Rectal smooth muscle tissue (tissue), 1 donor: ENCODE measurements around the gene SELENOV.
A peak's percentile ranks its signal among the peaks of the same experiment; 100 is the strongest.

Experiments
- H3K27ac ChIP-seq: one replicate; pipeline ENCODE4 v1.7.0; 2013; ENCODE audit warnings: low read depth, low read length, inconsistent platforms
- H3K27me3 ChIP-seq: one replicate; pipeline ENCODE4 v1.7.0; 2013; ENCODE audit warnings: low read length; ENCODE audit not compliant: control insufficient read depth, insufficient read depth
- H3K36me3 ChIP-seq: one replicate; pipeline ENCODE4 v1.7.0; 2013; ENCODE audit warnings: low read length; ENCODE audit not compliant: control insufficient read depth, insufficient read depth
- H3K4me1 ChIP-seq: one replicate; pipeline ENCODE4 v1.7.0; 2013; ENCODE audit warnings: low read length; ENCODE audit not compliant: control insufficient read depth, insufficient read depth
- H3K4me3 ChIP-seq: one replicate; pipeline ENCODE4 v1.7.0; 2013; ENCODE audit warnings: low read length
- H3K9ac ChIP-seq: one replicate; pipeline ENCODE4 v1.7.0; 2013; ENCODE audit warnings: low read length

SELENOV gene

DNA sequence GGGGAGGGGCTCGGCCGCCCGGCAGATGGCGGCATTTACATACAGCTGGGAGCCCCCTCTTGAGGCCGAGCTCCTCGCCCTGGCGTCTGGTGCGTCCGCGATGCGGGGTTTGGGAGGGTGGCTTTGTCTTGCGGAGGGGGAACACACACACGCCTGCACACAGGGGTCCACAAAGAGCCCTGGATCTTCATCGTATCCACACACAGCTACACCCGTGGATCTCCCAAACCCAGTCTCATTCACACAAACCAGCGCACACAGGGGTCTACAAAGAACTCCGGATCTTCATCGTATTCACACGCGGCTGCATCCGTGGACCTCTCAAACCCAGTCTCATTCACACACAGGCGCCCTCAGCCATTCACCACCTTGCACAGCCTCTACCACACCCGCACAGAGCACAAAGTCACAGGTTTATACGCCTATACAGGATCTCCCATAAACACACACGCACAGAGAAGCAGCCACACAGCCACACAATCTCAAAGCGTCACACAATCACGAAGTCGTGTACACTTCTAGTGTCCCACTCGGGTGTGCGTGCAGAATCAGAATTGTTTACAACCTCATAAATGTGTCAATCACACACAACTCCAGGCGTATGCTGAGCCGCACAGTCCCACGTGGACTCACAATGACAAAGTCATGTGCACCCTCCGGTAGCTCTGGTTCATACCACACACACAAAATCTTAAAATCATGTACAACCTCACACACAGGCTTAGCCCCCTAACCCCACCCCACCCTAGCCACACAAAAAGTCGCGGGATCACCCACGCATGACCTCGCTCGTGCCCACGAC lies 16.7 kb upstream of the SELENOV start:
- no peak overlapping the region for H3K27ac ChIP-seq
- H3K4me3 ChIP-seq: peak overlapping the region; percentile 33
- H3K27me3 ChIP-seq: peaks cover 14% of the 10 kb centered on the region
- H3K4me1 ChIP-seq: no peaks in the 10 kb centered on the region
- H3K9ac ChIP-seq: no peak overlapping the region
- H3K36me3 ChIP-seq: no peaks in the 10 kb centered on the region

DNA sequence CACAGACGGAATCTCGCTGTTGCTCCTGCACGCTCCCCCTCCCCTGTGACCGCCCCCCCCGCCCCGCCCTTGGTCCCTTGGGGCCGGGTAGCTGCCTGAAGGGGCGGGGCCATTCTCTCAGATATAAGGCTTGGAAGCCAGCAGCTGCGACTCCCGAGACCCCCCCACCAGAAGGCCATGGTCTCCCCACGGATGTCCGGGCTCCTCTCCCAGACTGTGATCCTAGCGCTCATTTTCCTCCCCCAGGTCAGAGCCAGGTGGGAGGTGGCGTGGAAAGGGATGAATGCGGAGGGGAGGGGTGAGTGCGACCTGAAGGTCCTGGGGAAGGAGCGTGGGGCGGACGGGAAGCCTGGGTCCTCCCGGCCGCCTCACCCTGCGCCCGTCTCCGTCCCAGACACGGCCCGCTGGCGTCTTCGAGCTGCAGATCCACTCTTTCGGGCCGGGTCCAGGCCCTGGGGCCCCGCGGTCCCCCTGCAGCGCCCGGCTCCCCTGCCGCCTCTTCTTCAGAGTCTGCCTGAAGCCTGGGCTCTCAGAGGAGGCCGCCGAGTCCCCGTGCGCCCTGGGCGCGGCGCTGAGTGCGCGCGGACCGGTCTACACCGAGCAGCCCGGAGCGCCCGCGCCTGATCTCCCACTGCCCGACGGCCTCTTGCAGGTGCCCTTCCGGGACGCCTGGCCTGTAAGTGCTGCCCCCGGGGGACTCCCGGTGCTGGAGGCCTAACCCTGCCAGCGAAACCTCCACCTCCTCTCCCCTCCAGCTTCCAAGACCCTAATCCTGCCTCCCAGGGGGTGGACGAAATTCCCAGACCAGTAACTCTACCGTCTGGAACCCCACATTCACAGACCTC lies 15.9 kb upstream of the SELENOV start, which contains the start of gene DLL3:
DLL3 (plus strand) TSS at position 150 of the 845 bp plus-strand sequence; CDS start at position 178, 28 bp downstream.
- no peak within 1 kb of the TSS for H3K9ac ChIP-seq
- H3K4me3 ChIP-seq: peak within 1 kb of the TSS; percentile 33
- H3K36me3 ChIP-seq: no peaks in the 10 kb centered on the region
- H3K4me1 ChIP-seq: no peaks in the 10 kb centered on the region
- H3K27me3 ChIP-seq: peaks cover 19% of the 10 kb centered on the region
- H3K27ac ChIP-seq: no peak within 1 kb of the TSS

DNA sequence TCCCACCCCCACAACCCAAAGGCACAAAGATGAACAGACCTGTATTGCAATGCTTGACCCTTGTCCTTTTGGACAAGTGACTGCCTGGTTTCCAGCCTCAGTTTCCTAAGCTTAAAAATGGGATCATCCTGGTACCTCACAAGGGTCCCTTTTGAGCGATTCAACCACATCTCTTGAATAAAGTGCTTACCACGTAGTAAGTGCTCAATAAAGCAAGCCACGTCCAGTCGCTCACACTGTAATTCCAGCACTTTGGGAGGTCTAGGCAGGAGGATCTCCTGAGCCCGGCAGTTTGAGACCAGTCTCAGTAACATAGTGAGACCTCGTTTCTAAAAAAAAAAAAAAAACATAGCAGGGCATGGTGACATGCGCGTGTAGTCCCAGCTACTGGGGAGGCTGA lies 15.0 kb upstream of the SELENOV start:
- H3K27ac ChIP-seq: no peak overlapping the region
- H3K9ac ChIP-seq: no peak overlapping the region
- H3K4me1 ChIP-seq: no peaks in the 10 kb centered on the region
- H3K4me3 ChIP-seq: no peak overlapping the region
- H3K27me3 ChIP-seq: peaks cover 25% of the 10 kb centered on the region
- H3K36me3 ChIP-seq: no peaks in the 10 kb centered on the region

DNA sequence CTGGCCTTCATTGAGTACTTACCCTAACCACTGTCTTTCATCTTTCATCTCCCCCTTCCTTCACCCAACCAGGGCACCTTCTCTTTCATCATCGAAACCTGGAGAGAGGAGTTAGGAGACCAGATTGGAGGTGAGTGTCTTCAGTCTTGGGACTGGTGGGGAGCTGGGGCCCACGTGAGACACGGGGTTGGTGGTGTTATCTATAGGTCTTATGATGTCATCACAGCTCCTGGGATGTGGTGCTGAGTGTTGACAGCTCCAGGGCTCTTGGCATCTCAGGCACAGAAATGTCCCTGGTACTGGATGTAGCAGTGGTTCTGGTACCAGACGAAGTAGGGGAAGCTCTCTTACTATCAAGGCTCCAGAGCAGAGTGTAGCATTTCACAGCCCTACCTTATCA lies 14.4 kb upstream of the SELENOV start:
- Histone ChIP-seq H3K27me3 (peaks cover 27% of the 10 kb centered on the region), H3K27ac (no peak overlapping the region), H3K9ac (no peak overlapping the region), H3K4me1 (no peaks in the 10 kb centered on the region), H3K36me3 (no peaks in the 10 kb centered on the region), H3K4me3 (no peak overlapping the region)

DNA sequence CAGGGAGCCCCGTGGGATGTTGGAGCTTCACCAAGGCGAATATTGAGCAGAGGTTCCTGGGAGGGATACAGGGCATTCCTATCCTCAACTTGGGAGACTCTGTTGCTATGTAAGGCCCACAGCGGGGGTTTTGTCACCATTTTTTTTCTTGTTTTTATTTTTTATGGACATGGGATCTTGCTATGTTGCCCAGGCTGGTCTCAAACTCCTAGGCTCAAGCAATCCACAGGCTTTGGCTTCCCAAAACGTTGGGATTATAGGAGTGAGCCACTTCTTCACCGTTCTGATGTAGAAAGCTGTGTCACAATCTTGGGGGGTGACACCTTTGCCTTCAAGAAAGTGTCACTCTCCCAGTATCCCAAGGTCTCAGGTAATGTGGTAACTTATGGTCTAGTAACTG lies 13.6 kb upstream of the SELENOV start:
- H3K4me3 ChIP-seq: no peak overlapping the region
- no peak overlapping the region for H3K9ac ChIP-seq
- peaks cover 29% of the 10 kb centered on the region for H3K27me3 ChIP-seq
- H3K36me3 ChIP-seq: no peaks in the 10 kb centered on the region
- no peaks in the 10 kb centered on the region for H3K4me1 ChIP-seq
- no peak overlapping the region for H3K27ac ChIP-seq

DNA sequence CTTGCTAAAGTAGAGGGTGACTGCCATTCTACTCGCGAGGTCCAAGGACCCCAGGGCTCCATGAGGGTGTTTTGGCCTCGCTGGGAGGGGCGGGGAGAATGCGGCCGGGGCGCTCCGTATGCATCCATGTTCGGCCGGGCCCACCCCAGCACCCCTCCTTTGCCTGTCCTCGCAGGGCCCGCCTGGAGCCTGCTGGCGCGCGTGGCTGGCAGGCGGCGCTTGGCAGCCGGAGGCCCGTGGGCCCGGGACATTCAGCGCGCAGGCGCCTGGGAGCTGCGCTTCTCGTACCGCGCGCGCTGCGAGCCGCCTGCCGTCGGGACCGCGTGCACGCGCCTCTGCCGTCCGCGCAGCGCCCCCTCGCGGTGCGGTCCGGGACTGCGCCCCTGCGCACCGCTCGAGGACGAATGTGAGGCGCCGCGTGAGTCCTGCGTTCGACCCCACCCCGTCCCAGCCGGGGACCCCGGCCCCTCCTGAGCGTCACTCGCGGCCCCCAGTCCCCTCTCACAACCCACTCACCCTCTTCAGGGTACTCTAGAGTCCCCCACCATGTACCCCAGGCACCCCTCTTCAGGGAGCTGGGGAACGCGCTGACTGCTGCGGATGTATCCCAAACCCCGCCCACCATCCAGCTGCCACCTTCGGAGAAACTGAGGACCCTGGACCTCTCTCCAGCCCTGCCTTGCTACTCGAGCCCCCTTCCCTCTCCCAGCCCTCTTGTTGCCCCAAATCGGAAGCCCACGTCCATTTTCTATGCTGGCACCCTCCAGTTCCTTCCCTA lies 12.1 kb upstream of the SELENOV start:
- Histone ChIP-seq H3K4me1 (no peaks in the 10 kb centered on the region), H3K36me3 (no peaks in the 10 kb centered on the region), H3K27ac (no peak overlapping the region), H3K27me3 (peaks cover 36% of the 10 kb centered on the region), H3K9ac (no peak overlapping the region), H3K4me3 (no peak overlapping the region)

DNA sequence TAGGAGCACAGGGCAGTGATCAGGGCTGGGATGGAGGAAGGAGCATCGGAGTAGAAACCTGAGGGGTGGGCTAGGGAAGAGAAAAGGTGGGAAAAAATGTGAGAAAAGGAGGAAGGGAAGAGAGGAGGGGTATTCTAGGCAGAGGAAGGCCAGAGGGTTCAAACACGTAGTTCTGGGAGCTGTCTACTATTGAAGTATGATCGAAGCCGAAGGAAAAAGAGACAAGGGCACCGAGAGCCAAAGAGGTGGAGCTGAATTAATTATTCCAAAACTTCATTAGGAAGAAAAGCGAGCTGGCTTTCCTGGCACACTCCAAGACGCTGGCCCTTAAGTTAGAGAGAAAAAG lies 8.4 kb upstream of the SELENOV start:
- Histone ChIP-seq H3K9ac (no peak overlapping the region), H3K27ac (no peak overlapping the region), H3K36me3 (no peaks in the 10 kb centered on the region), H3K4me3 (no peak overlapping the region), H3K27me3 (peaks cover 33% of the 10 kb centered on the region), H3K4me1 (no peaks in the 10 kb centered on the region)

DNA sequence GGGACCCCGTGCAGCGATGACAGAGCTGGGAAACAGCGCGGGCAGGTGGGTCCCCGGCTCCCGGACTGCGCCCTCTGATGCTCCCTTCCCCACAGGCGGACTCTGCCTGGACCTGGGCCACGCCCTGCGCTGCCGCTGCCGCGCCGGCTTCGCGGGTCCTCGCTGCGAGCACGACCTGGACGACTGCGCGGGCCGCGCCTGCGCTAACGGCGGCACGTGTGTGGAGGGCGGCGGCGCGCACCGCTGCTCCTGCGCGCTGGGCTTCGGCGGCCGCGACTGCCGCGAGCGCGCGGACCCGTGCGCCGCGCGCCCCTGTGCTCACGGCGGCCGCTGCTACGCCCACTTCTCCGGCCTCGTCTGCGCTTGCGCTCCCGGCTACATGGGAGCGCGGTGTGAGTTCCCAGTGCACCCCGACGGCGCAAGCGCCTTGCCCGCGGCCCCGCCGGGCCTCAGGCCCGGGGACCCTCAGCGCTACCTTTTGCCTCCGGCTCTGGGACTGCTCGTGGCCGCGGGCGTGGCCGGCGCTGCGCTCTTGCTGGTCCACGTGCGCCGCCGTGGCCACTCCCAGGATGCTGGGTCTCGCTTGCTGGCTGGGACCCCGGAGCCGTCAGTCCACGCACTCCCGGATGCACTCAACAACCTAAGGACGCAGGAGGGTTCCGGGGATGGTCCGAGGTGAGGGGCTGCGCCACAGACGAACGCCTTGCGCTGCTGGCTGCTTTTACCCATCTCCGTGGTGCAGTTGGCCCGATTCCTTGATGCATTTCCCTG lies 7.8 kb upstream of the SELENOV start:
- Histone ChIP-seq H3K27me3 (peaks cover 33% of the 10 kb centered on the region), H3K9ac (no peak overlapping the region), H3K36me3 (no peaks in the 10 kb centered on the region), H3K4me3 (peak overlapping the region; percentile 55), H3K27ac (no peak overlapping the region), H3K4me1 (no peaks in the 10 kb centered on the region)

DNA sequence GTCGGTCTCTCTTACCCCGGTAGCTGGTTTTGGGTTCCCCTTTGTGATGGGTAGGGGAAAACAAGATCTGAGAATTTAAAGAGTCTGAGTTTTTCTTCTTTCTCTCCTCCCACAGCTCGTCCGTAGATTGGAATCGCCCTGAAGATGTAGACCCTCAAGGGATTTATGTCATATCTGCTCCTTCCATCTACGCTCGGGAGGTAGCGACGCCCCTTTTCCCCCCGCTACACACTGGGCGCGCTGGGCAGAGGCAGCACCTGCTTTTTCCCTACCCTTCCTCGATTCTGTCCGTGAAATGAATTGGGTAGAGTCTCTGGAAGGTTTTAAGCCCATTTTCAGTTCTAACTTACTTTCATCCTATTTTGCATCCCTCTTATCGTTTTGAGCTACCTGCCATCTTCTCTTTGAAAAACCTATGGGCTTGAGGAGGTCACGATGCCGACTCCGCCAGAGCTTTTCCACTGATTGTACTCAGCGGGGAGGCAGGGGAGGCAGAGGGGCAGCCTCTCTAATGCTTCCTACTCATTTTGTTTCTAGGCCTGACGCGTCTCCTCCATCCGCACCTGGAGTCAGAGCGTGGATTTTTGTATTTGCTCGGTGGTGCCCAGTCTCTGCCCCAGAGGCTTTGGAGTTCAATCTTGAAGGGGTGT lies 7.1 kb upstream of the SELENOV start:
- Histone ChIP-seq H3K36me3 (no peaks in the 10 kb centered on the region), H3K4me3 (peak overlapping the region; percentile 55), H3K27me3 (peaks cover 33% of the 10 kb centered on the region), H3K9ac (no peak overlapping the region), H3K27ac (no peak overlapping the region), H3K4me1 (no peaks in the 10 kb centered on the region)

DNA sequence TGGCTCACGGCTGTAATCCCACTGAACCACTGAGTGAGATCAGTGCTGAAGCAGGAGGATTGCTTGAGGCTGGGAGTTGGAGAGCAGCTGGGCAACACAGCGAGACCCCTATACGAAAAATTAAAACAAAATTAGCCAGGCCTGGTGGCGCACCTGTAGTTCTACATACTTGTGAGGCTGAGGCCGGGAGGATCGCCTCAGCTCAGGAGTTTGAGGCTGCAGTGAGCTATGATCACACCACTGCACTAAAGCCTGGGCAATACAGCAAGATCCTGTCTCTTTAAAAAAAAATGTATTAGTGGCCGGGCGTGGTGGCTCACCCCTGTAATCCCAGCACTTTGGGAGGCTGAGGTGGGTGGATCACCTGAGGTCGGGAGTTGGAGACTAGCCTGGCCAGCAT lies 6.3 kb upstream of the SELENOV start:
- H3K27ac ChIP-seq: no peak overlapping the region
- no peaks in the 10 kb centered on the region for H3K4me1 ChIP-seq
- H3K9ac ChIP-seq: no peak overlapping the region
- H3K27me3 ChIP-seq: peaks cover 32% of the 10 kb centered on the region
- no peaks in the 10 kb centered on the region for H3K36me3 ChIP-seq
- H3K4me3 ChIP-seq: no peak overlapping the region

DNA sequence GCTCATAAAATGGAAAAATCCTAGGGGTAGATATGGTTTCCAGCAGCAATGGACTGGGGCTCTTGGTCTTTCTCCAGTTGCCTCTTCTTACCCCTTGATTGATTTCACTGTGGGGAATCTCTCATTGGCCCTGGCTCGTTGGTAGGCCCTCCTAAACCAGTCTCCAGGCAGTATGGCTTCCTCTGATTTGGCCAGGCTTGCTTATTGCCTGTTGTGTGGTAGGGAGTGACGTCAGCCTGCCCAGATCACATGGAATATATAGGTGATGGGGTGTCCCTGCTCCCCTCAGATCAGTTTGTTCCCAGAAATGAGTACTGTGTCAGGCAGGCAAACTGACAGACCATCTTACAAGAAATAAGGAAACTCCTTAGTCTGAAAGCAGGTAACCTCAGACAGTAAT lies 5.7 kb upstream of the SELENOV start:
- Histone ChIP-seq H3K9ac (no peak overlapping the region), H3K4me3 (no peak overlapping the region), H3K4me1 (no peaks in the 10 kb centered on the region), H3K36me3 (no peaks in the 10 kb centered on the region), H3K27ac (no peak overlapping the region), H3K27me3 (peaks cover 29% of the 10 kb centered on the region)
